ENCODE measurements around the gene ARHGEF17. TPM values are rescaled to one million over a fixed set of nuclear protein-coding genes. Genes with fewer than 3 reads are reported as not detected.

ARHGEF17 gene
- total and polyA plus RNA-seq, 2 of the 8 experiments (the other 6 are each of a cell fraction or from before 2014, with no cell fraction given) = 11.3 to 14.6 TPM

- TF ChIP-seq RAD21 (IDR thresholded peaks at IDR 0.05 in 1 of 2, conservative IDR thresholded peaks at IDR 0.05 in 1 of 2; ENCODE audit: low read depth in 2 of 2, low read length in 2 of 2) (no peak), BACH1 (IDR thresholded peaks at IDR 0.05; ENCODE audit: low read length) (no peak), RNF2 (IDR thresholded peaks at IDR 0.05; ENCODE audit: borderline replicate concordance, low read depth, low read length, missing control alignments, poor library complexity, severe bottlenecking) (no peak)
Measured at GRCh38 chr11:73292525-73292894, 15.6 kb upstream of the ARHGEF17 start (continued).

Data from H1 (cell line).